ENCODE measurements around the gene CDC20. TPM values are rescaled to one million over a fixed set of nuclear protein-coding genes. Genes with fewer than 3 reads are reported as not detected.
A peak's percentile ranks its signal among the peaks of the same experiment; 100 is the strongest.
"Not testable (repeated sequence)": the region's sequence is repeated elsewhere in the genome, so short reads cannot be mapped to it uniquely, and the experiment has no call there.

CDC20 gene
- total RNA-seq, 2 experiments from 2014 or later: 179 to 194 TPM

DNA sequence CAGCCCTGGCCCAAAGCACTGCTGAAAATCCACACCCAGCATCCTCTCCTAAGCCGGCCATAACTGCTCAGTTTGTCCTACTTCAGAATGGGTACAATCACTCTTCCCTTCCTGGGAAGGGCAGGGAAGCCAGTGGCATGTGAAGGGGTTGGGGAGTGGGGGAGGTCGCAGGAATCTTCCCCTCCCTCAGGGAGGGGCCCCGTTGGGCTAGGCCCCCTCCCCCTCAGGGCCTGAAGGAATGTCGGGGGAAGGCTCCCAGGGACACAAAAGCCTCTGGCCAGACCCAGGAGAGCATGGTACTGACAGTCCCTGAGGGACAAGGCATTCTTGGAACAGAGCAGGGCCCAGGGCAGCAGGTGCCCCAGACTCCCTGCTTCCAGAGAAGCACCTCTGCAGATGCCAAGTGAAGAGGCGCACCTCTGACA lies 7.8 kb downstream of the CDC20 start:
- Mint-ChIP-seq H3K4me3 (peak overlapping the region; percentile 88), H3K27ac (peak overlapping the region; percentile 87), H3K4me1 (ENCODE audit: low read depth) (peaks cover 39% of the 10 kb centered on the region), H3K27me3 (ENCODE audit: low read depth) (no peaks in the 10 kb centered on the region), H3K36me3 (ENCODE audit: low read depth) (peaks cover 33% of the 10 kb centered on the region), H3K9me3 (no peaks in the 10 kb centered on the region)
- intact Hi-C loops (cut with micrococcal nuclease): loop anchor here (5.0 to 10.0 kb wide), 2 partner anchors 409 to 578 kb away; partner anchors contain the start of genes IPO13 and SLC2A1
- no peak for DNase-seq
- CTCF ChIA-PET: no interaction called here

DNA sequence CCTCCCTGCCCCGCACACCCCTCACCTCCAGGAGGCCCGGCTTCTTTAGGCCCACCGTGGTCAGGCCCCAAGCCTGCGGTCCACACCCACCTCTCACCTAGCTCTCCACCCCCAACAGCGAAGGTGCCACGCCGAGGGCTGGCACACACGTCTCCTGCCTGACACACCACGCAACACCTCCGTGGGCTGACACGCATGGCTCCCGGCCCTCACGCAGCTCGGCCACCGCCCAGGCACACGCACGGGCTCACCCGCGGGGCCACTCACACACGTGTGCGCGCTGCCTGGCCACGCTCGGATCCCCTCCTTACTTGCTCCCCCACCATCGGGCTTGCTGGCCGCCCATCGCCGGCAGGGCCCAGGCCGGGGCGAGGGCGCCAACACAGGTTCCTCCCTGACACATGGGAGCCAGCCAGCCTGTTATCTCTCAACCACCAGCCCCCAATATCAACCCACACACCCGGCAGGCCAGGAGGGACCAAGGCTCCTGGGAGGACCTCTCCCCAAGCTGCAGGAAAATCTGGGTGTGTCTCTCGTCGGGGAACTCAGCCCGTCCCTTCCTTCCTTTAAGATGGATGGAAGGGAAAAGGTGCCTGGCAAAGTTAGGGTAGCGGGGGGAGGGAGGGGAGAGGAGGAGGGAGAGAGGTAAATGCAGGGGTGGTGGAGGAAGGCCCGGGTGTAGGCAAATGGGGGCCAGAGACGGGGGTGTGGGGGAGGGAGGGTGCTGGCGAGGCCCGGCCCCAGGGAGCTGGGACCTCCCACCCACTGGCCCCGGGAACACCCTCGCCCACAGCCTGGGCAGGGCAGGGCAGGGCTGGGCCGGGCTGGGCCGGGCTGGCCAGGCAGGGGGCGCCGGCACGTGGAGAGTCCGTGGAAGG lies 8.5 kb downstream of the CDC20 start:
- Mint-ChIP-seq H3K9me3 (no peaks in the 10 kb centered on the region), H3K4me1 (ENCODE audit: low read depth) (peaks cover 36% of the 10 kb centered on the region), H3K27me3 (ENCODE audit: low read depth) (no peaks in the 10 kb centered on the region), H3K4me3 (peak overlapping the region; percentile 88), H3K36me3 (ENCODE audit: low read depth) (peaks cover 26% of the 10 kb centered on the region), H3K27ac (peak overlapping the region; percentile 87)
- intact Hi-C loops (cut with micrococcal nuclease): loop anchor here (5.0 to 10.0 kb wide), 2 partner anchors 410 to 578 kb away; partner anchors contain the start of genes IPO13 and SLC2A1
- CTCF ChIA-PET: interaction anchor here (1.4 to 2.1 kb wide), 3 partner anchors 9 to 19 kb away, joined by 4 to 12 read pairs (median 5); partner anchors contain the start of gene CDC20
- DNase-seq: peak; percentile 45

DNA sequence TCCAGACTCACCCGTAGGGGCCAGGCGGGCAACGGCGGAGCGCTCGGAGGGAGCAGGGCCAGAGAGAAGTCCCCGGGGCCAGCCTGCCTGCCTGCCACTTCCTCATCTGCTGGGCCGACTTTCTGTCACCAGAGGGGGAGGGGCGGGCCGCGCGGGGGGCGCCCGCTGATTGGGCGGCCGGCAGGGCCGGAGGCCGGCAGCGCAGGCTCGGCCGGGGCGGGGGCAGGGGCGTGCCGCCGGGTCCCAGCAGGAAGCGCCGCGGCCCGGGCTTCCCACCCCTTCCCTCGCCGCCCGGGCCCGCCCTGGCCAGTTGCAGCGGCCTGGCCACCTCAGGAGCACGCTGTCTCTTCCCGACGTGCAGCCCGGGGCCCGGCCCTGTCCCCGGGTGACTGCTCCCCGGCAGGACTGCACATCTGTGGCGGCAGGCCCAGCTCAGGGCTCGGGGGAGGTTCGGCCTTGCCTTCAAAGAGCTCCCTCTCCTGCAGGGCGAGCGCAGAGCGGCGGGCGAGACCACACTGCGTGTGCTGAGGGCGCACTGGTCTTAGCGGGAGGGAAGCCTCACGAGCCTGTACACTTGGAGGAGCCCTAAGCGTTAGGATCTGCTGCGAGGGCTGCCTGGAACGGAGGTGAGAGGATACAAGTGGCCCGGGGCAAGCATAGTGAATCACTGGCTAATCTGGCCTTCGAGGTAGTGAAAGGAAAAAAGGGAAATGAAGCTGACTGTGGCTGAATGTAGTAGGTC lies 9.3 kb downstream of the CDC20 start, which contains the start of gene ELOVL1:
ELOVL1 (minus strand) TSS at position 108 of the 742 bp plus-strand sequence. CDS start 2,402 bp downstream, outside the sequence.
- Mint-ChIP-seq H3K4me1 (ENCODE audit: low read depth) (peaks cover 35% of the 10 kb centered on the region), H3K27me3 (ENCODE audit: low read depth) (no peaks in the 10 kb centered on the region), H3K9me3 (no peaks in the 10 kb centered on the region), H3K36me3 (ENCODE audit: low read depth) (peaks cover 24% of the 10 kb centered on the region), H3K4me3 (peak within 1 kb of the TSS; percentile 88), H3K27ac (peak within 1 kb of the TSS; percentile 87)
- peak; percentile 91 for DNase-seq
- intact Hi-C loops (cut with micrococcal nuclease): loop anchor here (1.0 to 10.0 kb wide), 5 partner anchors 10 to 577 kb away; partner anchors contain the start of genes CDC20, IPO13, MED8 and SLC2A1
- CTCF ChIA-PET: interaction anchor here (1.3 to 2.1 kb wide), 4 partner anchors 9 to 141 kb away, joined by 4 to 12 read pairs (median 5); partner anchors contain the start of gene CDC20

DNA sequence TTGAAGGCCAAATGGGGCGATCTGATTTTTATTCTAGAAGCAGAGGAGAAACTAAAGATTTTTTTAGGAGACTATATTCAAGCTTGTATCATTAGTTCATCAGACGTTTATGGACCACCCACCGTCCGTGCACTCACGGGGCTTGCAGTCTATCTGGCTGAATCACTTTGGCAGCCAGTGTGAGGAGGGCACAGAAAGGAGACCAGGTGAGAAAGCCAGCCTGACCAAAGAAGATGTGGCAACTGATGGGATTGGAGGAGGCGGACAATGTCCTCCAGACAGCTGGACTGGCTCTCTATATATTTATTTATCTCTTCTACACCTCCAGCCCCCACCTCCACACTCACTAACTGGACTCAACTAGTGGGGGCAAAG lies 9.9 kb downstream of the CDC20 start:
- Mint-ChIP-seq H3K27me3 (ENCODE audit: low read depth) (no peaks in the 10 kb centered on the region), H3K27ac (peak overlapping the region; percentile 87), H3K4me1 (ENCODE audit: low read depth) (peaks cover 35% of the 10 kb centered on the region), H3K4me3 (peak overlapping the region; percentile 80), H3K36me3 (ENCODE audit: low read depth) (peaks cover 22% of the 10 kb centered on the region), H3K9me3 (no peaks in the 10 kb centered on the region)
- peak; percentile 22 for DNase-seq
- intact Hi-C loops (cut with micrococcal nuclease): loop anchor here (1.0 to 10.0 kb wide), 5 partner anchors 10 to 576 kb away; partner anchors contain the start of genes CDC20, IPO13, MED8 and SLC2A1
- CTCF ChIA-PET: interaction anchor here (1.3 to 2.1 kb wide), 4 partner anchors 10 to 141 kb away, joined by 4 to 12 read pairs (median 5); partner anchors contain the start of gene CDC20

DNA sequence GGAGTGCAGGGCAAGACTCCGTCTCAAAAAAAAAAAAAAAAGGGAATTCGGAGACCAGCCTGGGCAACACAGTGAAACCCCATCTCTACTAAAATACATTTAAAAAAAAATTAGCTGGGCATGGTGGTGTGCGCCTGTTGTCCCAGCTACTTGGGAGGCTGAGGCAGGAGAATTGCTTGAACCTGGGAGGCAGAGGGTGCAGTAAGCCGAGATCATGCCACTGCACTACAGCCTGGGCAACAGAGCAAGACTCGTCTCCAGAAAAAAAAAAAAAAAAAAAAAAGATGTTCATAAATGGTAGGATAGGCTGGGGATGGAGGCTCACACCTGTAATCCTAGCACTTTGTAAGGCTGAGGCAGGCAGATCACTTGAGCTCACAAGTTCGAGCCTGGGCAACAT lies 11.0 kb downstream of the CDC20 start:
- H3K9me3 Mint-ChIP-seq: not testable (repeated sequence)

DNA sequence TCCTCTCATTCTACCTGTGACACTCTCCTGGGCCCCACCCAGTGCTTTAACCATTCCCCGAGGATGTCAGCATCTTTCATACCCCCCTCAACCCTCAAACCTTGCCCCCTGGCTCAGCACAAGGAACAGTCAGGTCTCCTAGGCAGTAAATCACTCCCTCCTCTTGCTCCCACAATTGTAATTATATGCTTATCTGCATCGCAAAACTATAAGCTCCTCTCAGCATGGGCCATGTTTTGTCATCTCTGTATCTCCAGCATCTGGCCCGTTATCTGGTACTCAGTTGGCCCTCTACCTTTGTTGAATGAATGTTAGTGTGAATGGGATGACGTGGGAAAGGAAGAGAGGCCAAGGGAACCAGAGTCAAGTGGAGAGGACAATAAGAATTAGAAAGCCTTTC lies 11.8 kb downstream of the CDC20 start:
- CTCF ChIA-PET: no interaction called here

More for the DNA sequence above, 11.0 kb downstream of the CDC20 start:
- H3K27ac Mint-ChIP-seq; DNase-seq; H3K4me3 Mint-ChIP-seq; H3K27me3 Mint-ChIP-seq (ENCODE audit: low read depth); CTCF ChIA-PET: not testable (repeated sequence)
- Mint-ChIP-seq H3K36me3 (ENCODE audit: low read depth) (peaks cover 17% of the 10 kb centered on the region), H3K4me1 (ENCODE audit: low read depth) (peaks cover 33% of the 10 kb centered on the region)
- intact Hi-C loops (cut with micrococcal nuclease): loop anchor here (5.0 to 10.0 kb wide), 2 partner anchors 412 to 575 kb away; partner anchors contain the start of genes IPO13 and SLC2A1

DNA sequence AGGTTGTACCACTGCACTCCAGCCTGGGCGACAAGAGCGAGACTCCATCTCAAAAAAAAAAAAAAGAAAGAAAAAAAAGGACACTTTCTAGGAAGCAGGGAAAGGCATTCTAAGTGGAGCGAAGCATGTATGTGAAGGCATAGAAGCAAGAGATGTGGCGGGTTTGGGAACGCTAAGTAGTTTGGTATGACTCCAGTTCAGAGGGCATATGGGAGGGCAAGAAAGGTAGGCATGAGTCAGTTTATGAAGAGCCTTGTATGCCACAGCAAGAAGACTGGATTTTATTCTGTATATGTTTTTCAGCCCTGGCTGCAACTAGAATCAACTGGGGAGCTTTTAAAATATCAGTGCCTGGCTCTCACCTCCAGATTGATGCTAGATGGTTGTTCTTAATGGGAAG lies 13.4 kb downstream of the CDC20 start:
- H3K9me3 Mint-ChIP-seq: no peaks in the 10 kb centered on the region
- intact Hi-C loops (cut with micrococcal nuclease): no loop called here
- peaks cover 13% of the 10 kb centered on the region for H3K4me1 Mint-ChIP-seq (ENCODE audit: low read depth)
- H3K4me3 Mint-ChIP-seq: no peak overlapping the region
- DNase-seq: no peak
- no peaks in the 10 kb centered on the region for H3K27me3 Mint-ChIP-seq (ENCODE audit: low read depth)
- CTCF ChIA-PET: no interaction called here
- H3K36me3 Mint-ChIP-seq (ENCODE audit: low read depth): peaks cover 11% of the 10 kb centered on the region
- H3K27ac Mint-ChIP-seq: no peak overlapping the region

More for the DNA sequence above, 11.8 kb downstream of the CDC20 start:
- H3K27ac Mint-ChIP-seq: no peak overlapping the region
- H3K4me3 Mint-ChIP-seq: no peak overlapping the region
- H3K27me3 Mint-ChIP-seq (ENCODE audit: low read depth): no peaks in the 10 kb centered on the region
- peaks cover 29% of the 10 kb centered on the region for H3K4me1 Mint-ChIP-seq (ENCODE audit: low read depth)
- no peak for DNase-seq
- intact Hi-C loops (cut with micrococcal nuclease): no loop called here
- H3K36me3 Mint-ChIP-seq (ENCODE audit: low read depth): peaks cover 16% of the 10 kb centered on the region
- H3K9me3 Mint-ChIP-seq: no peaks in the 10 kb centered on the region

DNA sequence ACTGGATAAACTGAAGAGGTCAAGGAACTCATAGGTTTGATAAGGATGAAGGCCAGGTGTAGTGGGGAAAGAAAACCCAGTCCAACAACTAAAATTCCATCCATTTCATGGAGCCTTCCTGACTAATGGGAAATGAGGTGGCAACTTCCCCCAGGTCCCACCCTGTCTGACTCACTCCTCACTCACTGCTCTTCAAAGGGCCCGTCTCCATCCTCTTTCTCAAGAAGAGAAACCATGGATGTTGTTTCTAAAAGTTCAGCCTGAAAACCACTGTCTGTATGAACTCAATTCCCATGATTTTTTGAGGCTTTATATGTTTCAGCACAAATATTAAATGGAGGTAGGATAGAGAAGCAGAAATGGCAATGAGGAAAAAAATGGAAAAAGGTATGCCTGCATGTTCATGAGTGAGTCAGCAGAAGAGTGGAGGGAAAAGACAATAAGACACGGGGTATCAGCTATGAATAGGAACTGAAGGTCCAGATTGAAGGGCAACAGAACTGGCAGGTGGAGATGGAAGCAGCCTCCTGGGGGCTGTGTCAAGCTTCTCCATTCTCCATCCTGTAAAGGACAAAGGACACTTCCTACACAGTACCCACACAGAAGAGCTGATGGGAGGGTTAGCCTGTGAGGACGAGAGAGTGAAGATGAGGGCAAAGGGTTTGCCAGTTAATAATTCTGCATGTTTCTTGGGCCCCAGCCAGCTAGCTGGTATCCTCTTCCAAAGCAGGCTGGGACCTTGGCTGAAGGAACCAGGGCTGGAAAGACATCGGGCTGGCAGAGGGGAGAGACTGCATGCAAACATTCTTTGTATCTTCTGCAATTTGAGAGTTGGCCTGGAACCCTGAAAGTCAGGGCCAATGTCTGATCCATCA lies 14.5 kb downstream of the CDC20 start:
- Mint-ChIP-seq H3K27me3 (ENCODE audit: low read depth) (no peaks in the 10 kb centered on the region), H3K36me3 (ENCODE audit: low read depth) (peaks cover 10% of the 10 kb centered on the region)

DNA sequence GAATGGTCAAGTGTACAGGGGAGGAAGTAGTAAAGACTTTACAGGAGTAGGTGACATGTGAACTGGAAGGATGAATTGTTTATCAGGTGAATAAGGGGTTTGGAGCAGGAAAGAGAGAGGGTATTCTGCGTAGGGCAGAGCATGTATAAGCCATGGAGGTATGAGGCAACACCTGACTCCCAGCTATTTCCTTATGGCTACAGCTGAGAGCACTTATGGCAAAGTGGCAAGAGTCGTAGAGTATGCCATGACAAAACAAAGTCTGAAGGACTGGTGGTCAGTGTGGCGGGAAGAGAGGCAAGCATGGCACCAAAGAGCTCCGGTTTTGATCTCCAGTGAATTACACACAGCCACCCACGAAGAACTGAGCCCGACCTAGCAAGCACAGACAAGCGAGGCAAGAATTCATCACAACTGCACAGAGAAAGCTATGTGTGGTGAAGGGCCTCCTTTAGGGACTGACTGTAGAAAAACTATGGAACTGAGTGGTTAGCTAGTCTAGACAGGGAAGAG lies 18.0 kb downstream of the CDC20 start:
- peaks cover 25% of the 10 kb centered on the region for H3K36me3 Mint-ChIP-seq (ENCODE audit: low read depth)
- no peak for DNase-seq
- no peaks in the 10 kb centered on the region for H3K4me1 Mint-ChIP-seq (ENCODE audit: low read depth)
- no peak overlapping the region for H3K4me3 Mint-ChIP-seq
- CTCF ChIA-PET: interaction anchor here (1.1 kb wide), 1 partner anchor 150 kb away, joined by 4 read pairs; no protein-coding TSS in a partner anchor
- H3K9me3 Mint-ChIP-seq: no peaks in the 10 kb centered on the region
- intact Hi-C loops (cut with micrococcal nuclease): no loop called here
- no peak overlapping the region for H3K27ac Mint-ChIP-seq
- no peaks in the 10 kb centered on the region for H3K27me3 Mint-ChIP-seq (ENCODE audit: low read depth)

More for the DNA sequence above, 14.5 kb downstream of the CDC20 start:
- CTCF ChIA-PET: interaction anchor here (0.6 kb wide), 1 partner anchor 146 kb away, joined by 3 read pairs; no protein-coding TSS in a partner anchor
- intact Hi-C loops (cut with micrococcal nuclease): no loop called here
- H3K27ac Mint-ChIP-seq: no peak overlapping the region
- DNase-seq: no peak
- no peak overlapping the region for H3K4me3 Mint-ChIP-seq
- no peaks in the 10 kb centered on the region for H3K9me3 Mint-ChIP-seq
- peaks cover 11% of the 10 kb centered on the region for H3K4me1 Mint-ChIP-seq (ENCODE audit: low read depth)

DNA sequence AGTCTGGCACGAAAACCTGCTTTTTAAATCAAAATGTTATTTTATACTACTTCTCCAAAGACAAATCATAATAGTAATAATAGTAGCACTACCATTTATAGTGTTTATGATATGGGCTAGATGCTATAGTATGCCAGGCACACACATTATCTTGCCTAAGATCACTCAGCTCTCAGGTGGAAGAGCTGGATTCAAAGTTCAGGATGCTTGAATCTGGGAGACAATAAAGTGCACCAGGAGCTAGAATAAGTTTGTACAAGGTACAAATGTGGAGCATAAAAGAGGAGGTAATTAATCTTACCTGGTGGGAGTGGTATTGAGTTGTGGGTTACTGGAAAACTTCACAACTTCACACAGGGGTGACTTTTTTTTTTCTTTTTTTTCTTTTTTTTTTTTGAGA lies 19.1 kb downstream of the CDC20 start:
- Mint-ChIP-seq H3K9me3 (no peaks in the 10 kb centered on the region), H3K4me1 (ENCODE audit: low read depth) (no peaks in the 10 kb centered on the region), H3K27me3 (ENCODE audit: low read depth) (no peaks in the 10 kb centered on the region), H3K27ac (no peak overlapping the region), H3K36me3 (ENCODE audit: low read depth) (peaks cover 31% of the 10 kb centered on the region), H3K4me3 (no peak overlapping the region)
- no peak for DNase-seq
- intact Hi-C loops (cut with micrococcal nuclease): no loop called here
- CTCF ChIA-PET: interaction anchor here (1.5 kb wide), 1 partner anchor 9 kb away, joined by 5 read pairs; the partner anchor contains the start of gene ELOVL1

DNA sequence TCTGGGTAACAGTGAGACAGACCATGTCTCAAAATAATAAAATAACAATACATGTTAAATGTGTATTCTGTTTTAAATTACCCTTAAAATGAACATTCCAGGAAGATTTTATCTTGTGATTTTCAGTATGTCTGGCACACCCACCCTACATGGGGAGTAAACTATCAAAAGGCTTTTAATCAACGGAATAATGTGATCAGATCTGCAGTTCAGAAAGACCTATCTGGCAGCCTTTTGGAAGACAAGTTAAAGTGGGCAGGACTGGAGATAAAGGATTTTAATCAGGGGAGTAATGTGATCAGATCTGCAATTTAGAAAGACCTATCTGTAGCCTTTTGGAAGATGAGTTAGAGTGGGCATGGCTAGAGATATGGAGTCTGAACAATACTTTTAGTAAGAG lies 20.7 kb downstream of the CDC20 start:
- intact Hi-C loops (cut with micrococcal nuclease): no loop called here
- no peak for DNase-seq
- H3K27me3 Mint-ChIP-seq (ENCODE audit: low read depth): no peaks in the 10 kb centered on the region
- H3K4me3 Mint-ChIP-seq: no peak overlapping the region
- peaks cover 34% of the 10 kb centered on the region for H3K36me3 Mint-ChIP-seq (ENCODE audit: low read depth)
- no peaks in the 10 kb centered on the region for H3K9me3 Mint-ChIP-seq
- H3K4me1 Mint-ChIP-seq (ENCODE audit: low read depth): no peaks in the 10 kb centered on the region
- no peak overlapping the region for H3K27ac Mint-ChIP-seq
- CTCF ChIA-PET: no interaction called here

Data from activated naive CD4-positive, alpha-beta T cell treated with anti-CD3 and anti-CD28 coated beads for 36 hours (primary cell).